Stimulated activated CD8-positive, alpha-beta memory T cell treated with anti-CD3 and anti-CD28 coated beads, Interleukin-2, amount 100 ng/mL, for 1 hour (primary cell): Measurements from ENCODE around the gene LEO1.

Experiments used
- DNase-seq, 2 donors: peaks; one replicate each; pipeline ENCODE4 v3.0.0-alpha.2; 2020; ENCODE audit warnings: low read depth in 2 of 2

Gene LEO1

DNA sequence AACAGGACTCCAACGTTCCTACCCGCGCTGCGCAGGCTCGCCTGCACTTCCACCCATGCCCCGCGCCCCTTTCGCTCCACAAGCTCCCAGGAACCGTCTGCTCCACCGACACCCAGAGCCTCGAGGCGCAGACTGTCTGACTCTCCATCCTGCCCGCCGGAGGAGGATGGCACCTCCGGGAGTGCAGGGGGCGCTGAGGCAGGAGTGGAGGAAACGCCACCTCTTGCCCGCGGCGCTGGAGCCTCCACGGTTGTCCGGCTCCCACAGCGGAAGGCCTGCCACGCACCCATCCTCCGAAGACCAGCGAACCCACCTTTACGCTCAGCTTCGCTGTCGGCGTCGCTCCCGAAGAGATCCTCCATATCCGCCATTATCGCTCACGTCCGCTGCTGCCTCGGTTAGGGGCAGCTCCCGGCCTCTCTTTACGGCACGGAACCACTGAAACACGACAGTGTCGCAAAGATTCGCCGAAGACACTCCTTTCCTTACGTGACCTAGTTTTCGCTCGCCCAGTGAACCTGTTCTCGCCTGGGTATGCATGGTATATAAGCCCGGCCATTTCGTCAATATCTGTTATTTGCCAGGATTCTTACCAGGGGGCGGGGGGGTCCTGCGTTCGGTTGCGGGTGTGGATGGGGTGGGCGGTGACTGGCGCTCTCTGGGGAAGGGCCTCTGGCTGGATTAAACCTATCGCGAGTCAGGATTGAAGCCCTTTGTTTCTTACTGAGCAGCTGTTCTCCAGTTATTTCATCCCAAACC is at the start of gene LEO1:
Gene LEO1, minus strand, starts transcription at position 404 of the 759 bp plus-strand sequence. Its CDS starts 33 bp downstream, at position 371.
- DNase-seq = peak; percentile 81 to 82

DNA sequence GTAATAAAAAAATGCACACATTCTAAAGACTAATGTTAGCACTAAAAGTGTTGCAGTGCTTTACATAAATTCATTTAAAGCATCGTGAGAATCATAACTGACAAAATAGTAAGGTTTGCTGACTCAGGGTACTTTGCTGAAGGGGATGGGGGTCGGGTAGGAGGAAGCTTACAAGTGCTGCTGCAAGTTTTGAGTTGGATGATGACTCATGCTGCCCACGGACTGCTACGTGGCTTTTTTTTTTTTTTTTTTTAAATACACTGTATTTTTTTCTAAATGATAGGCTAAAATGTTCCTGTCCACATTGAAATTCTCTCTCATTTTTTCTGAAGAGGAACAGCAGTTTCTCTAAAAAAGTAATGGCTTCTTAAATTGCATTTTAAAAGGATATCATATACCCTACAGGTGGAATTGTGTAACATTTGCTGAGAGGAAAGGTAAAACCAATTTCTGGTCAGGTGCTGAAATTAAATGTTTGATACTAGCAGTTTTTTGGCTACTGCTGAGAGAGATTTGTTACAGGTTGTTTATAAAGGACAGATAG is 49.6 kb upstream of the LEO1 start:
- DNase-seq = peak; percentile 25 to 44

DNA sequence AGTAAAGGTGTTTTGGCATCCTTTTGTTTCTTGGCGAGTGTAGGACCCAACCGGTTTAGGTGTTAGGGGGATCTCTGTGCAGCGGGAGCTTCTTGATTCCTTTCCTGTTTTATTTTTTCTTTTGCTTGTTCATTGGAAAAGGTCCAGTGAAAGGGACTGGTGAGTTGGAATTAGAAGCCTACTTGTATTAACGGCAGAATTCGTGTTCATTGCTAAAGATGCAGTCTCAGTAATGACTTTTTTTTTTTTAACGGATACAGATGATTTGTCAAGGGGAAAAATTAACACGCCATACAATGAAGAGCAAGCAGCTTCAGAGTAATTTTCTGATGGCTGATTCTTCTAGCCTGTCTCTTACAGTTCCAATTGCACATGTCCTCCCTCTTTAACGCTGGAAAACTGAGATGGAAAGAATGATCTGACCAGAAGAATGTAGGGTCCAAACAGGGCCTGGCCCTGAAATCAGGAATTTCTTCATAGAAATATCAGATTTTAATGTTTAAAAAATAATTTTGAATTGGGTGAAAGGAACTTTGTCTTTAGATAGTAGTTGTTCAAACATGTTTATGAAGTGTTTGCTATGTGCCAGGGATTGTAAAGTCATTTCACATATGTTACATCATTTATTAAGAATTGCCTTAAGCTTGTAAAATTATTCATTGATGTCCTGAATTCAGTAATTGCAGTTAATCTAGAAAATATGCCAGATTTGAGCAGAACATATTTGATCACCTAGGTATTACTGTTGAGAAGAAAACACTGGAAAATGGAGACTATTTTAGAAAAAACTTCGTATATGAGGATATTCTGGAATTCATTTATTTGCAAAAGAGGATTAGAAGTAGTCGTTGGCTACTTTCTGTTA is 48.9 kb upstream of the LEO1 start:
- no peak for DNase-seq

DNA sequence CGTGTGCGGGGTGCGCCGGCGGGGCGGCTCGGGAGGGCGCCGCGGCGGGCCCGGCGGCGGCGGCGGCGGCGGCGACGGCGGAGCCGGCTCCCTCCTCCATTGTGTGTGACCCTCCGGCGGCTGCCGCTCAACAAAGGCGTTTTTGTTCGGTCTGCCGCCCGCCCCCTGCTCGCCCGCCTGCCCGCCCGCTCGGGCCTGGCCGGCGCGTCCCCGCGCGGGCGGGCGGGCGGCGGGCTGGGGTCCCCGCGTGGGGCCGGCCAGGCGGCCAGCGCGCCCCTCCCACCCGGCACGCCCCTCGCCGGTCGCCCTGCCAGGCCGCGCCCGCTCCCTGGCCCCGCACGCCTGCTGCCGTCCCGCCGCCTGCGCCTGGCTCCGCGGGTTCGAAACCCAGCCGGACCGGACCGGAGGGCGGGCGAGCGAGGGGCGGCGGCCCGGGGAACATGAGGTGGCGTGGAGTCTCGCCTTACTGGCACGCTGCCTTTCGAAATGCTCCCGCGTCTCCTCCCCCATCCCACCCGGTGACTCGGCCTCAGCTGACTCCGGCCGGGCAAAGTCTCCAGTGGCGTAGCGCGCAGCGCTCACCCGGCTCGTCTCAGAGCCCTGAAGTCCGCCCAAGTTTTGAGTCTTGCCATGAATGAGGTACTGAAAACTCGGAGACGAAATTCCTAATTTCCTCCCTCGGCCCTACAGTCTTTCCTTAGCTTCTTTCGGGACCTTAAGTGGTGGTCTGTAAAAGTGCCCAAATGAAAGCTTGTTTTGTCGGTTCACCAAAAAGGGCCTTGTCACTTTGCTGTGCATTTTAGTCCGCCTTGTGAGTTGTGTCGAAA is 48.0 kb upstream of the LEO1 start:
- peak; percentile 36 to 39 for DNase-seq

DNA sequence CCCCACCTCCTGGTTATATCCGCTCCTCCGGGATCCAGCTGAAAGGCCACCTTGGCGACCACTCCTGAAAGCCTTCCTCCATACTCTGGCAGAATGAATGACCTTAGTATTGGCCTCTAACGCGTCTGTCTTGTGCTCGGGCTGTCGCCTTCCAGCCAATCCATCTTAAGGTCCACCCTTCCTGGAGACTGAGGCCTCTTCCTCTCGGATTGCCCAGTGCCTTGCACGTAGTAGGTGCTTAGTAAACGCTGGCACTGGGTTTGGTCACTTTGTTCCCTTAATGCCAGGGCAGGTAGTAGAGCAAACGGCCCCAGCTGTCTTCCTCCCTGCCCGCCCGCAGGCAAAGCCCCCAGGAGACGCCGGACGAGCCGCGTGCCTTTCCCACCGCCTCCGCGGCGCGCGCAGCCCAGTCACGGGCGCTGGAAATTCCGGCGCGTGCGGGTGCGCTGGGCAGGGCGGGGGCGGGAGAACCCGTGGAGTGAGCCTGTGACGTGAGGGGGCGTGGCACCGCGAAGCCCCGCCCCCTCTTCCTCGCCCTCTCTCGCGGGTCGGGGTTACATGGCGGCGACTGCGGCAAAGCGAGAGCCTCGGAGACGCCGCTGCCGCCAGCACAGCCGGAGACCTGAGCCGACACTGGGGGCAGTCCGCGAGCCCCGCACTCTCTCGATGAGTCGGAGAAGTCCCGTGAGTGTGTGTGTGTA is 47.3 kb upstream of the LEO1 start, which contains the start of gene MAPK6:
Gene MAPK6, plus strand, starts transcription at position 527 of the 701 bp plus-strand sequence. CDS start 27,242 bp downstream, outside the sequence.
- DNase-seq = peak; percentile 89 to 90

DNA sequence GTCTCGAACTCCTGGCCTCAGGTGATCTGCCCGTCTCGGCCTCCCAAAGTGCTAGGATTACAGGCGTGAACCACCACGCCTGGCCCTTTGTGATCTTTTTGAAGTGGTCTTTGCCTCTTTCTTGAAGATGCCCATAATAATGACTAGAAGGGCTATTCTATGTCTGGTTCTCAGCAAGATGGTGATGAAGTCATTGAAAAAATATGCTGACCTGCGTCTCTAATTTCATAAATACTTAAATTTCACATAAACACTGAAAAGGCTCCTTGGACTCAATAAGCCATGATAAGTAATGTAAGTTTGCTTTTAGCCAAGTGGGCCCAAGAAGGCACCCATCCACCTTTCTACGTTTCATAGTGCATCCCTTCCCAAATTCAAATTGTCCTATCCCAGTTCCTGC is 46.7 kb upstream of the LEO1 start:
- no peak for DNase-seq

DNA sequence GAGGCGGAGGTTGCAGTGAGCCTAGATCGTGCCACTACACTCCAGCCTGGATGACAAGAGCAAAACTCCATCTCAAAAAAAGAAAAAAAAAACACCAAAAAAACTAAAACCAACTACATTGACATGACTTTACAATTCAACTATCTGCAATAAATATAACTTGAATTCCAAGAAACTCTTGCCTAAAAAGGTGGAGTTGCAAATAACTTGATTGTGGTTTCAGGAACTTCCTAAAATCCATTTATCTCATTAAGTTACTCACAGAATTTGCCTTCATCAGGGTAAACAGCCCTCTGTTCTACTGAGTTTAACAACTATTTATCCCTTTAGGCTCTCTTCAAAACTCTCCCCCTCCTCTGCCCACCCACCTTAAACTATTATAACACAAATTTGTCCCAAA is 44.7 kb upstream of the LEO1 start:
- DNase-seq = no peak

DNA sequence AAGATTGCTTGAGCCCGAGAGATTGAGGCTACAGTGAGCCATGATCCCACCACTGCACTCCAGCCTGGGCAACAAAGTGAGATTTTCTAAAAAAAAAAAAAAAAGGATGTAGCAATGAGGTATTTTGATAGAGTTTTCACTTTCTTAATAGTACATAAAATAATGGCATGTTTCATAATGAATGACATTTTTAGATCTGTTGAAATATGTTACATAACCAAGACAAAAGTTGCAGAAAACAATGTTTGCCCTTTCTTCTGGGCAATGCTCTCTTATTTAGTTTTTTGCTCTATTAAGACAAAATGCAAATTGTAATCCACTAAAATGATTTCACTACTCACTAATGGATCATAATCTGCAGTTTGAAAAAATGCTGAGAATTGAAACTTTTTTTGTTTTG is 43.0 kb upstream of the LEO1 start:
- no peak for DNase-seq

DNA sequence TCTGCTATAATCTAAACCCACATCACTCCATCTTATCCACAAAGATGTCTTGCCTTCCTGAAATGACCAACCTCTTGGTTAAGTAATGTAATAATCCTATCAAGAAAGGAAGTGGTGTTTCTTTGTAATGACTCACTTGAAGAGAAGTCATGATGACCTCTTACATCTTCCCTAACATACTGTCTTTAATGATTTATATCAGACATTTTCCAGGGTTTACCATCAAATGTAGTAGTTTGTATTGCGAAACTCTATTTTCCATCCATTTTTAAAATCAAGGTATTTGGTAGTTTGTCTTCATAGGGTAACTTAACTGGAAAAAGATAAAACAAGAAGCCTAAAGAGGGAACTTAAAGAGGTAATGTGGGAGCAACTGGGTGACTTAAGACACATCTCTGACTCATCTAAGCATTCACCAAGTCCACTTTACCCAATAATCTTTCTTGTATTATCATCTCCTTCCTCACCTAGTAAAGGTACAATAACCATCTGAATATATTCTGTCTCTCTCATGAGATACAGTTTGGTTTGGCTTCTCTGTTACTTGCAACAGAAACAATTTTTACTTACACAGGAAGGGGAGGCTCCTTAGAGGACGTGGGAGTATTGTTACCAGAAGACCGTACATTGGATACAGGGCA is 41.7 kb upstream of the LEO1 start:
- no peak for DNase-seq

DNA sequence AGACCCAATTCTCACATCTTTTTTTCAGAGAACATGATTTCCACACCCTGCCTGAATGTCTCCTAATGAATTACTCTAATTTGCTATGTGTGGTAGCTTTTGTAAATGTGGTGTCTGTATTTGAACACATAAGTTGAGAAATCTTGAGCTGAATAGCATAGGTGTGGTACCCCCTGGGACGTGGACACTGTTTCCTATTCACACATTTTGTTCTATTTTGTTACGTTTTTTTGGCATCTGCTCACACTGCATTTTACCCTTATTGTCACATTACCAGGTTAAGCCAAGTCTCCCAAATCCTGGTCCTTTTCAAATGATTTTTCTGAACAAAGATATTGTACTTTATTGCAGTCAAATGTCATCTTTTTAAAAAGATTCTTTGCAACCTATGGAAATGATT is 40.6 kb upstream of the LEO1 start:
- DNase-seq = no peak

DNA sequence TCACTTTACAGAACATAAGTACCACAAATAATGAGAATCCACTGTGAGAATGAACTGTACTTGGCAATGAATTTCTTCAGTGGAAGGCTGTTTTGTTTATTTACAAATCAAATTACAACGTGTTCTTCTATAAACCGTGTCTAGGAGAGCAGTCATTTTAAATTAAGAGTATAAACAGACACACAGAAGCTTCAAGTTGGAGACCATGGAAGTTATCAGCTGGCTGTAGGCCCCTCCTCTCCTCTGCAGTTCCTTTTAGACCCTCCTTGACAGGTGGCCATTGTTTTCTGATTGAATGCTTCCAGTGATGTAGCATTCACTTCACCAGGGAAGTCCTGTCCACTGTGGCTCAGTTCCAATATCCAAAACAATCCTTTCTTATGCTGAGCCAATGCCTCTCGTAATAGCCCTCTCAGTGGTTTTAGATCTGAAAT is 40.1 kb upstream of the LEO1 start:
- DNase-seq = no peak

DNA sequence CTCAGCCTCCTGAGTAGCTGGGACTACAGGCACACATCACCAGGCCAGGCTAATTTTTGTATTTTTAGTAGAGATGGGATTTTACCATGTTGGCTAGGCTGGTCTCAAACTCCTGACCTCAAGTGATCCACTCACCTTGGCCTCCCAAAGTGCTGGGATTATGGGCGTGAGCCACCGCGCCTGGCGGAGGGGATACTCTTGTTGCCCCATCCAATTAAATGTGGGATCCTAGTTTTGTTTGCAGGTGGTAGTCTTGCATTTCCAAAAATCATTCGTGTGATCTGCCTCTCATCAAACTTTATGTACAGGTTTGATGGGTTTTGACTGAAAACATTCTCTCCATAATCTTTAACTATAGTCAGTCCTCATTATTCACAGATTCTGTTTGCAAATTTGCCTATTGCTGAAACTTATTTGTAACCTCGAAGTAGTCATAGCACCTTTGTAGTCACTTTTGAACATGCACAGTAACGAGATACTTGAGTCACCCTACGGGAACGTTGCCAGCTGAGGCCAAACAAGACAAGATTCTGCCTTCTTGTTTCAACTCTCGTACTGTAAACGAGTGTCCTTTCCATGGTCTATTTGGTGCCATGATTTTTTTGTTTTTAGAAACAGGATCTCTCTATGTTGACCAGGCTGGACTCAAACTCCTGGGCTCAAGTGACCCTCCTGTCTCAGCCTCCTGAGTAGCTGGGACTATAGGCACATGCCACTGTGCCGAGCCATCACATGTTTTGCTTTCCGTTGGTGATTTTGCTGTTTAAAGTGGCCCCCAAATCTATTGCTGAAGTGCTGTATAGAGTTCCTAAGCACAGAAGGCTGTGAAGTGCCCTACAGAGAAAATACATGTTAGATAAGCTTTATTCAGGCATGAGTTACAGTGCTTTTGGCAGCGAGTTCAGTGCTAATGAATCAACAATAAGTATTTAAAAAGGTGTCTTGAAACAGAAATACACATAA is 39.3 kb upstream of the LEO1 start:
- no peak for DNase-seq

DNA sequence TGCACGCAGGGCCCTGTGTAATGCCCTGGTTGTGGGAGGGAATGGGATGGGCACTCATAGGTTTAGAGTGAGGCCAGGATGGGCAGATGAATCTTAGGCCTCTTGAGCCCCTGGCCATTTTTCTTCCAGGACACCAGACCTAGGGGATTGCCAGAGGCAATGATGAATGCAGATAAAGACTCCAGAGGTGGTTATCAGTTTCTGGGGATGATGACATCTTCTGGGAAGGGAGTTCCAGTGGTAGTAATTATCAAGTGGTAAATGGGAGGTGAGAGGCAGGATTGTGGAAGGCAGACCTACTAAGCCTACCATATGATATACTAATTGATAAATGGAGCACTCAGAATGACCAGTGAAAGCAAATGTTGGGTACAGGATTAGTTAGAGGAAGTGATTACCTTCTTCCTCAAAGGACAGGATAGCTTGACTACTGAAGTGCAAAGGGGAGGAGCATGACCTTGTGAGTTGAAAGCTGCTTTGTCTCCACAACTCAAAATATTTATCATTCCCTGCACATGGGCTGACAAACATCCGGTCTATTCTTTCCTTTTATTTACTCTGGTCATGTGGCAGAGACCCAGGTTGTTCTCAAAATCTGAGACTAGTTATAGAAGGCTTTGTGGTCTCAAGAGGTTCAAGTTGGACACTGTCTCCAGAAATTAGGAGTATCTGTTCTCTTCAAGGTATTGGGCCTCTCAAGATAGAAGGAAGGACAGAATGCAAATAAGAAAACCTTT is 37.3 kb upstream of the LEO1 start:
- DNase-seq = no peak

DNA sequence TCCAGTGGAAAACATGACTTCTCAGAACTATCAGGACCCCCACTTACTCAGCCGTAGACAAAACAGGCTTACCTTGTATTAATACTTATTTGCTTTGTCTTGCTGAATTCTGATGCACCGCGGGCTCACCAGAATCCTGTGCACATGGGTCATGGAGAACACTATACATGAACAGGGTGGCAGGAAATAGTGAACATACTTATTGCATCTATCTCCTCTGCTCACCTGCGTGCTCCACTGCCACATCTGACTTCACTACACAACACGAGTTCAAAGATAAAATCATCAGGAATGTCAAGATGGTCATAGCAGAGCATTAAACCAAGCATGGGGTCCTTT is 36.8 kb upstream of the LEO1 start:
- no peak for DNase-seq

DNA sequence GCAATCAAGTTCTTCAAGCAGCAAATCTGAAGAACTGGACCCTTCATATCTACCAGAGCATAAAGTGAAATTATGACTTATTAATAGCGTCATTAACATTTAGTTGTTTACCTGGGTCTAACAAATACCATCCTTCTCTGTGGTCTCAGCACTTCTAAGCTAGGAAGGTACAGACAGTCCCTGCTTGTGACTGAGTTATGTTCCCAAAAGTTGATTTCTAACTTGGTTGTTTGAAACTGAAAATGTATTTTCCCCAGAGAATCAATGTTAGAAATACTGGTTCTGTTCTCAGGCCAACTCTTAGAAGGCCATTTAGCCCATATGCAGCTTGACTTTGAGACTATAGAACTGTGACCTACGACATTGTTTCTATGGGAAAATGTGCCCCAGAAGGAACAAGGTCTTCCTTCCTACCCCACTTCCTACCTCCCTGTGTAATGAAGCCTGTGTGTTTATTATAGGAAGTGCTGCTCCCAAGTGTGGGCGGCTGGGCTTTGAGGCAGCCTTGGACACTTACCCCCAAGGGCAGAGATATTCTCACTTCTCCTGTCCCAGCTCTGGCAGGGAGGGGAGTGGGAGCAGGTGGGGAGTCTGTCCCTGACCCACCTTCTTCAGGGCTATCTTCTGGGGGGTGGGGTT is 35.2 kb upstream of the LEO1 start:
- no peak for DNase-seq

DNA sequence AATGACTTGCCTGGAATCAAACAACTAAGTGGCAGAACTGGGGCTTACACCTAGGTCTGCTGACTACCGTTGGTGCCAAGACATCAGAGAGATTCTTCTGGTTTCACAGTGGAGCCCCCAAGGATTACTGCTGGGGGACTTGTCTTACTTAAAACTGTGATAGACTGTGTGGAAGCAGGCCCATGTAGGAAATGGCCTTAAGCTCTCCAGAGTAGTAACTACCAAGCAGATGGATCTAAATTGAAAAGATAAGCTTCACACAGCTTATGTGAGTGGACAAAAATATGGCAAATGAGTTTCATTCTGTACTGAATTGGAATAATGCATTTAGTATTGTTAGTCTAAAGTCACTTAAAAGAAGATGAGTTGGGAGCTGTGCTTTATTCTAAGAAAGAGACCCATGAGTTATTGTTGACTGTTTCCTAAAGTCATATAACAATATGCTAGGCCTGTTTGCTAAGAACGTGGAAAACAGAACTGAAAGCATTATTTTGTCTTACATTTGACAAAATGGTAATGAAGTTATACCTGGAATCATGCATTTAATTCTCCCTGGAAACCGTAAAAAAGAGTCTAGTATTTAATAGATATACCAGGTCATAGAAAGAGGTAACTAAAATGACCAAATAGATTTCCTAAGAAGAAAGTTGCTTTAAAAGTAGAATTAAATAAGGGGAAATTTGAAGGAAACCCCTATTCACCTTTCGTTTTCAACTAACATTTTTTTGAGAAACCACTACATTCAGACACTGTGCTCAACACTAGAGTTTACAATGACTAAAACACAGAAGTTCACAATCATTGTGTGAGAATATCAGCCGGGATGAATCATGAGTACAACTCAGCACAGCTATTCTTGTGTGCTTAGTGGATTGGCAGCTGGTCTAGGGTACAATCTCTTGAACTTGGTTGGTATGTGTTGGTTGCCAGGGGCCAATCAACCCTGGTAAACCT is 34.4 kb upstream of the LEO1 start:
- no peak for DNase-seq

DNA sequence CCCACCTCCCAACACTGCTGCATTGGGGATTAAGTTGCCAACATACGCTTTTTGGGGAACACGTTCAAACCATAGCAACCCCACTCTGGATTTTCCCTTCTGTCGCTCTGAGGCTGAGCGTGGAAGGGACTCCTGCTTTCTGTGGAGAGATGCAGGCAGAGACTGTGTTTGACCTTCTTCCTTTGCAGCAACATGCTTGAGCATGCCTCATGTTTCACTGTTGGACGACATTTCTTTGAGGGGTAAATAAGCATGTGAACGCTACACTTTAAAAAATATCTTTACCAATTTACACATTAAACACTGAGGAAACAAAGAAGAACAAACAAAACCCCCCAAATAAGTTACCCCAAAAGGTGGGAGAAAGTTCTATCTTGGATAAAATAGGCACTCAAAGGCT is 33.2 kb upstream of the LEO1 start:
- no peak for DNase-seq
